ENCODE data around the gene SPEG. TPM values are rescaled to one million over a fixed set of nuclear protein-coding genes. Genes with fewer than 3 reads are reported as not detected.

SPEG gene
- total RNA-seq, 2 experiments from 2014 or later, result 2.0 to 2.6 TPM

- CTCF ChIA-PET, result interaction anchor here (1.2 to 1.7 kb wide), 2 partner anchors 104 to 142 kb away, joined by 3 read pairs; no protein-coding TSS in a partner anchor
- no peak for DNase-seq
- H3K36me3 Mint-ChIP-seq (ENCODE audit: low read depth), result no peaks in the 10 kb centered on the region
- no peaks in the 10 kb centered on the region for H3K9me3 Mint-ChIP-seq
- H3K4me3 Mint-ChIP-seq, result no peak overlapping the region
- H3K4me1 Mint-ChIP-seq, result peaks cover 9% of the 10 kb centered on the region
- H3K27ac Mint-ChIP-seq, result no peak overlapping the region
- POLR2A ChIA-PET, result no interaction called here
- peaks cover 3% of the 10 kb centered on the region for H3K27me3 Mint-ChIP-seq
Observed at GRCh38 chr2:219398721-219399363, 35.8 kb upstream of the SPEG start.

DNA sequence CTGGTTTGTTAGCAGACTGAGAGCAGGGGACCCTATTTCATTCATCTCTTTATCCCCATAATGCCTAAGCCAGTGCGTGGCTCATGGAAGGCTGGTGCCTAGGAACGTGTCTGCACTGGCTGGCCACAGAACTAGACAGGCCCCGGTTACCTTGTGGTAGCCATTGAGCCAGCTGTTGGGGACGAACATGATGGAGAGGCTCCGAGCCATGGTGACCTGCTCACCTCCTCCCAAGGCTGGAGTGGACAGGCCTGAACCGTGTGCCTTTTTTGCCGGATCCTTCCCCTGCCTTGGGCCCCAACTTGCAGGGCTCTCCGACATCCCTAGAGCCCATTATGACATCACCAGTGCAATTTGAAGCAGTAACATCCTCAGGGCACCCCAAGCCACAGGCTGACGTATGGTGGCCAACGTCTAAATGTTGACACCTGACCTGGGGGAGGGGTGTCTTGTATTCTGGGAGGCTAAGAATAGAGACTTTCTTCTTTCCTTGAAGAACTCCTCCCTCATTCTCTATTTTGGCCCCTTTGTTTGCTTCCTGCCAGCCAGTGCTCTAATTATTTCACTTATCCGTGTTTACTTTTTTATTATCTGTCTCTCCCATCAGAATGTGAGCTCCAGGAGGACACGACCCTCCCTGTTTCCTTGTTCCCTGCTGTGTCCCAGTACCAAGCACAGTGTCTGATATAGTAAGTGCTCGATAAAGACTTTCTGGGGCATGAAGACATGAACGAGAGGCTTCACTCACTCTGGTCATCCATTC is 34.7 kb upstream of the SPEG start:
- Mint-ChIP-seq H3K27me3 (peaks cover 4% of the 10 kb centered on the region), H3K9me3 (no peaks in the 10 kb centered on the region), H3K36me3 (ENCODE audit: low read depth) (no peaks in the 10 kb centered on the region), H3K4me1 (peaks cover 9% of the 10 kb centered on the region), H3K4me3 (no peak overlapping the region), H3K27ac (no peak overlapping the region)
- ChIA-PET CTCF (interaction anchor here (1.7 kb wide), 1 partner anchor 105 kb away, joined by 3 read pairs; no protein-coding TSS in a partner anchor), POLR2A (no interaction called here)
- DNase-seq, result no peak

DNA sequence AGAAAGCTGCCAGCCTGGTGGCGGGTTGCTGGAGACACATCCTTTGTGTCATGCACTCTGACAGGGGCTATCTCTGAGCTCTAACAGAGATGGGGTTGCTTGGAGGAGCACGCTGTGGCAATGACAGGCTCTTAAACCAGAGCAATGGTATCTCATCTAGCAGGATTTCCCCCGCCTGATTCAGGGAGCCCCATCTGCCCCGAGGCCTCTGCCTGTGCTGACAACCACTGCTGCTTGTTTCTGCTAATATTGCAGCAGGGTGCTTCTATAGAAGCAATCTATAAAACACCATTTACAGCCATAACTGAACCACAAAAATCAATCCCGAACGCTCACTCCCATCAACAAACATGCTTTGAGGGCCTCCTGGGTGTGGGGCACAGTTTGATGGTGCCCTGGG is 34.1 kb upstream of the SPEG start:
- H3K9me3 Mint-ChIP-seq, result no peaks in the 10 kb centered on the region

GRCh38 chr2:219401606-219402005 is 33.0 kb upstream of the SPEG start:
- ChIA-PET POLR2A (interaction anchor here (0.6 kb wide), 1 partner anchor 127 kb away, joined by 3 read pairs; no protein-coding TSS in a partner anchor), CTCF (interaction anchor here (0.9 to 3.0 kb wide), 7 partner anchors 11 to 128 kb away, joined by 3 to 20 read pairs (median 5); partner anchors contain the start of gene DNPEP)
- DNase-seq, result no peak
- Mint-ChIP-seq H3K4me1 (peaks cover 9% of the 10 kb centered on the region), H3K9me3 (no peaks in the 10 kb centered on the region), H3K27me3 (peaks cover 4% of the 10 kb centered on the region), H3K27ac (no peak overlapping the region), H3K4me3 (no peak overlapping the region), H3K36me3 (ENCODE audit: low read depth) (no peaks in the 10 kb centered on the region)

More for the DNA sequence above, 34.1 kb upstream of the SPEG start:
- ChIA-PET POLR2A (no interaction called here), CTCF (no interaction called here)
- no peak for DNase-seq
- no peak overlapping the region for H3K4me3 Mint-ChIP-seq
- H3K4me1 Mint-ChIP-seq, result peaks cover 9% of the 10 kb centered on the region
- H3K27me3 Mint-ChIP-seq, result peaks cover 4% of the 10 kb centered on the region
- H3K36me3 Mint-ChIP-seq (ENCODE audit: low read depth), result no peaks in the 10 kb centered on the region
- H3K27ac Mint-ChIP-seq, result no peak overlapping the region

DNA sequence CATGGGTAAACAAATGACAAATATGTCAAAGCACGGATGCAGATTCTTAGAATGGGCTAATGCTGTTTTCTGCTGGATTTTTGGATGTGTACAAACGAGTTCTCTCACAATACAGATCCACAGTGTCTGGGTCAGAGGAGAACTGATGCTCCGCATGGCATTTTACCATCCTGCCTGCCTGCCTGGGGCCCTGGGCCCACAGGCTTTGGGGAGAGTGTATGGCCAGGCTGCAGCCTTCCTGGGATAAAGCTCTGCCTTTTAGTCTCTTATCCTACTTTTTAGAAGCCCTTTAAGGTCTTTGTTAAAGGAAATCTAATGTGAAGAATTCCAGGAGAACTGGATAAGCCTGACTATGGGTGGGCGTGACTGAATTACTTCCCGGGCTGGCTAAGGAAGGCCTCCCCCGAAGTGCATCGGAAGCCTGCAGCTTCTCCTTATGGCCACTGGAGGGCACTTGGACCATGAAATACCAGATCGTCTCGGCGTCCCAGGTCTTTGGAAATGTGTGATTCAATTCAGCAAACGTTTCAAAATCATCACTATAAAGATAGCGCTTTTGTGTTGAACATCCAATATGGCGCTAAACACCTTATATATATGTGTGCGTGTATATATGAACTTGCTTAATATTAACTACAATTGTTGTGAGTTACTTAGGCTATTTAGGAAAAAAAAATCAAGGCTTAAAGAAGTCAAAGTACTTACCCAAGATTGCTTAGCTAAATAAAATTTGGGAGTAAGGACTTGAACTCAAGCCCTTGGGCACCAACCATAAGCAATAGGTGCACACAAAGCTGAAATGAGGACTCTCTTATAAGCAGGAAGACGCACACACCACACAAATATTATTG is 31.8 kb upstream of the SPEG start:
- H3K9me3 Mint-ChIP-seq, result no peaks in the 10 kb centered on the region
- H3K4me1 Mint-ChIP-seq, result no peaks in the 10 kb centered on the region
- peak; percentile 65 for DNase-seq
- no peaks in the 10 kb centered on the region for H3K36me3 Mint-ChIP-seq (ENCODE audit: low read depth)
- H3K4me3 Mint-ChIP-seq, result no peak overlapping the region
- POLR2A ChIA-PET, result no interaction called here
- H3K27me3 Mint-ChIP-seq, result peaks cover 4% of the 10 kb centered on the region
- no peak overlapping the region for H3K27ac Mint-ChIP-seq
- CTCF ChIA-PET, result interaction anchor here (0.6 to 3.0 kb wide), 21 partner anchors 10 to 1302 kb away, joined by 3 to 20 read pairs (median 3); partner anchors contain the start of genes CNPPD1, DNPEP and GMPPA

DNA sequence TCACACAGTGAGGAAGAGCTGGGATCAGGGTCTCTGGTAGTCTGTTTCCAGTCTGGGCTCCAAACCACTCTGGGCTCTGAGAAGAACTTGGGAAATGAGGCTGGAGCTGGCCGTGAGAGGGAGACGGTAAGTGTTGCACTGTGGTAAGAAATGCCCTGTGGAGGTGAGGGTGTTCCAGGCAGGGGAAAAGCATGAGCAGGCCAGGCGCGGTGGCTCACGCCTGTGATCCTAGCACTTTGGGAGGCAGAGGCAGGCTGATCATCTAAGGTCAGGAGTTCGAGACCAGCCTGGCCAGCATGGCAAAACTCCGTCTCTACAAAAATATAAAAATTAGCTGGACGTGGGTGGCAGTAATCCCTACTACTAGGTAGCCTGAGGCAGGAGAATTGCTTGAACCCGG is 30.8 kb upstream of the SPEG start:
- ChIA-PET CTCF (interaction anchor here (0.6 to 3.0 kb wide), 14 partner anchors 13 to 217 kb away, joined by 3 to 16 read pairs (median 4); partner anchors contain the start of genes DNPEP and GMPPA), POLR2A (no interaction called here)
- peaks cover 4% of the 10 kb centered on the region for H3K27me3 Mint-ChIP-seq
- no peak for DNase-seq
- no peaks in the 10 kb centered on the region for H3K9me3 Mint-ChIP-seq
- no peaks in the 10 kb centered on the region for H3K36me3 Mint-ChIP-seq (ENCODE audit: low read depth)
- H3K4me1 Mint-ChIP-seq, result no peaks in the 10 kb centered on the region
- no peak overlapping the region for H3K27ac Mint-ChIP-seq
- H3K4me3 Mint-ChIP-seq, result no peak overlapping the region

DNA sequence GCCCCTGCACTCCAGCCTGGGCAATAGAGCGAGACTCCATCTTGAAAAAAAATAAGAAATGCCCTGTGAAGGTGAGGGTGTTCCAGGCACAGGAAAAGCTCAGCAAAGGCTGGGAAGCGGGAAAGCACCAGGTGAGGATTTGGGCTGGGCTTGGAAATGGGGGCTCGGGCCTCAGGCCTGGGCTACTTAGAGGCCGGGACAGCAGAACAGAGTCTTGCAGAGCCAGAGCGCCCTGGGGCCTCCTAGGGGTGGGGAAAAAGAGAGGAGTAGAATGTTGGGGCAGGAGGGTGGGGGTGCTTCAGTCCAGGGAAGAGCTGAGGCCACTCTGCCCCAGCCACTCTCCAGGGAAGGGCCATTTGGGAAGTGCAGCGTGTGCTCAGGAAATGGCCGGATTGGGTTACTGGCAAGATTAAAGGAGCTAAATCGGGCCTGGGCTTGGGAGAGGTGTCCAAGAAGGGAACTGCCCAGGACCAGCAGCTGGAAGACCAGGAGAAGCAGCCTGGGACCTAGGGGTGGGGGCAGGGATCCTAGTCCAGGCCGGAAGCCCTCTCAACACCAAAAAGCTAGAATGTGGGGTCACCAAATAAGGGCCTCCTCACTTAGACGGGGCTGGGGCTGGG is 30.2 kb upstream of the SPEG start:
- POLR2A ChIA-PET, result no interaction called here
- DNase-seq, result no peak
- peaks cover 4% of the 10 kb centered on the region for H3K27me3 Mint-ChIP-seq
- H3K9me3 Mint-ChIP-seq, result no peaks in the 10 kb centered on the region
- H3K4me1 Mint-ChIP-seq, result no peaks in the 10 kb centered on the region
- H3K36me3 Mint-ChIP-seq (ENCODE audit: low read depth), result no peaks in the 10 kb centered on the region
- CTCF ChIA-PET, result interaction anchor here (0.8 to 3.0 kb wide), 7 partner anchors 12 to 129 kb away, joined by 3 to 16 read pairs (median 7); partner anchors contain the start of gene DNPEP
- H3K4me3 Mint-ChIP-seq, result no peak overlapping the region
- H3K27ac Mint-ChIP-seq, result no peak overlapping the region

- no peak for DNase-seq
- POLR2A ChIA-PET, result no interaction called here
- no peaks in the 10 kb centered on the region for H3K9me3 Mint-ChIP-seq
- H3K27ac Mint-ChIP-seq, result no peak overlapping the region
- no peaks in the 10 kb centered on the region for H3K36me3 Mint-ChIP-seq (ENCODE audit: low read depth)
- CTCF ChIA-PET, result interaction anchor here (0.6 to 1.8 kb wide), 5 partner anchors 11 to 1794 kb away, joined by 3 to 8 read pairs (median 4); no protein-coding TSS in a partner anchor
- H3K4me3 Mint-ChIP-seq, result no peak overlapping the region
- H3K27me3 Mint-ChIP-seq, result peaks cover 4% of the 10 kb centered on the region
- H3K4me1 Mint-ChIP-seq, result no peaks in the 10 kb centered on the region
Observed at GRCh38 chr2:219404954-219405353, 29.7 kb upstream of the SPEG start.

DNA sequence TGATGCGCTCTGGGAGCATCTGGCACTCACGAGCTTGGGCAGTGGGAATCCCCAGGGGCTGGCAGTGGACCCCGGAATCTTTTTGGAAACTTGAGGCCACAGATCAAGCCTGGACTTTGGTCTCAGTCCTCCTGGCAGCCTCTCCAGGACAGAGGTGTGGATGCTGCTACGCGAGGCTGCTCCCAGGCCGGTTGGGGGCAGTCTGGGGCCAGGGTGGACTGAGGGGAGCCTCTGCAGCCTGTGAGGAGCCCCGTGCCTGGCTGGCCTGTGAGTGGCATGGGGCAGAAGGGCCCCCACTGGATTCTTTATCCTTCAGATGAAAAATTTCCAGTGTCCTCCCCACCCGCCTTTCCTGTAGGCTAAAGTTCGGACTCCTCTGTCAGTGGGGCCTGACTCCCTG is 29.2 kb upstream of the SPEG start:
- Mint-ChIP-seq H3K36me3 (ENCODE audit: low read depth) (no peaks in the 10 kb centered on the region), H3K4me1 (no peaks in the 10 kb centered on the region), H3K27ac (no peak overlapping the region), H3K27me3 (peaks cover 4% of the 10 kb centered on the region), H3K9me3 (no peaks in the 10 kb centered on the region), H3K4me3 (no peak overlapping the region)
- no peak for DNase-seq
- ChIA-PET CTCF (interaction anchor here (0.6 kb wide), 1 partner anchor 1794 kb away, joined by 3 read pairs; no protein-coding TSS in a partner anchor), POLR2A (no interaction called here)

DNA sequence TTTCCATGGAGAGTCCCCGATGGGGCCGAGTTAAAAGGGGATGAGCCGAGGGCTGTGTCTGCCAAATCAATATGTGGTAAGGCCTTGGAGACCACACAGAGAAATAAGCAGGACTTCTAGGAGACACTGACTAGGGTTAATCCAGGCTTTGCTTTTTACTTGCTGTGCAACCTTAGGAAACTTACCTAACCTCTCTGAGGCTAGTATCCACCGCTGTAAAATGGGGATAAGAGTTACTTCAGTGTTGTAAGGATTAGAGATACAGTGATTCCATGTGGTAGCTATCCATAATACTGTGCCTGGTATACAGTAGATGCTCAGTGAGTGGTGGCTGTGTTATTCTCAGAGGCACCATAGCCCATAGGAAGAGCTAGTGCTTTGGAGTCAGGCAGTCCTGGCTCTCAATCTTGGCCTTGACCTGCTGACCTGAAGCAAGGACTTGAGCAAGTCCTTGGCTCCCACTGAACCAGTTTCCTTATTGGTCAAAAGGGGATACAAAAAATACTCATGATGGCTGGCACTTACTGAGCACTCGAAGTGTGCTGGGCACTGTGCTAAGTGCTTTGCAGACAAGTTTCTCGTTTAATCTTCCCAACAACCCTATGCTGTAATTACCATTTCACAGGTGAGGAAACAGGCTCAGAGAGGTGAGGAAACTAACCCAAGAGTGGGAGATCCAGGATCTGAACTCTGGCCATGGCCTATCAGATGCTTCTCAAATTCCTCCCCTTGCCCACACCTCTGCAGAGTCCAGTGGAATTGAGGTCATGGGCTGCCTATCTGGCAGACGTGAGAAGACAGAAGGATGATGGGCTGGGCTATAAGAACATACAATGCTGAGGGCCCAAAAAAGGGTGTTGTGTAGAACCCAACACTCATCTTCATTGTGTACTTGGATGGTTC is 28.4 kb upstream of the SPEG start:
- H3K4me3 Mint-ChIP-seq, result no peak overlapping the region
- POLR2A ChIA-PET, result no interaction called here
- peaks cover 4% of the 10 kb centered on the region for H3K27me3 Mint-ChIP-seq
- no peaks in the 10 kb centered on the region for H3K4me1 Mint-ChIP-seq
- no peaks in the 10 kb centered on the region for H3K9me3 Mint-ChIP-seq
- no peak for DNase-seq
- H3K36me3 Mint-ChIP-seq (ENCODE audit: low read depth), result no peaks in the 10 kb centered on the region
- H3K27ac Mint-ChIP-seq, result no peak overlapping the region
- CTCF ChIA-PET, result no interaction called here

GRCh38 chr2:219406861-219407230 is 27.8 kb upstream of the SPEG start:
- no peak overlapping the region for H3K4me3 Mint-ChIP-seq
- H3K27ac Mint-ChIP-seq, result no peak overlapping the region
- no peak for DNase-seq
- POLR2A ChIA-PET, result no interaction called here
- peaks cover 4% of the 10 kb centered on the region for H3K27me3 Mint-ChIP-seq
- H3K36me3 Mint-ChIP-seq (ENCODE audit: low read depth), result no peaks in the 10 kb centered on the region
- CTCF ChIA-PET, result no interaction called here
- no peaks in the 10 kb centered on the region for H3K4me1 Mint-ChIP-seq
- no peaks in the 10 kb centered on the region for H3K9me3 Mint-ChIP-seq
